GM12878 (cell line): ENCODE results near the gene HAUS7. TPM values are rescaled to one million over a fixed set of nuclear protein-coding genes. Genes with fewer than 3 reads are reported as not detected.

Experiments used
- ATAC-seq: fragments of 200-7000 bp; cut with Tn5 transposase; 3 replicates; pipeline ENCODE4 v1.9.1; 2020; ENCODE audit warnings: mild to moderate bottlenecking, moderate library complexity
- BruUV-seq: library from RNA; stranded (reverse); fragments of 400-500 nt; replicated peaks from 2 replicates; lab custom pipeline; 2021; lab: Mats Ljungman, UMichigan
- CTCF ChIA-PET: fragments of 300-600 bp; sonication (Branson Sonifier 250); formaldehyde crosslinking; extraction: SDS; loops from one replicate; lab custom pipeline; 2021; ENCODE audit warnings: inconsistent platforms; lab: Yijun Ruan, JAX
- POLR2A ChIA-PET: fragments of 350-600 bp; formaldehyde crosslinking; extraction: SDS; loops from one replicate; lab custom pipeline; 2021; ENCODE audit warnings: inconsistent platforms; lab: Charles Lee
- RAD21 ChIA-PET: fragments of 300-600 bp; sonication (Branson Sonifier 250); formaldehyde crosslinking; loops from one replicate; lab custom pipeline; 2023; ENCODE audit warnings: antibody characterized with exemption; ENCODE audit not compliant: unreplicated experiment; lab: Charles Lee
- SMC1A ChIA-PET: fragments of 300-600 bp; sonication (Branson Sonifier 250); formaldehyde crosslinking; loops from one replicate; lab custom pipeline; 2023; ENCODE audit not compliant: unreplicated experiment, uncharacterized antibody; lab: Charles Lee
- DNase-seq: peaks from one replicate; pipeline ENCODE4 v3.0.0-alpha.2; 2011; ENCODE audit warnings: low read depth, low spot score
- FAIRE-seq: peaks from 3 replicates; lab custom pipeline; 2011; peaks lifted over from hg19 to GRCh38; lab: Jason Lieb, UNC
- H2AFZ ChIP-seq: 2 replicates; pipeline ENCODE4 v1.6.0; 2011; ENCODE audit warnings: low read depth, low read length, control low read depth; ENCODE audit not compliant: control insufficient read depth
- H3K27ac ChIP-seq: 2 replicates; pipeline ENCODE4 v1.5.1; 2011; ENCODE audit warnings: control low read depth; ENCODE audit not compliant: control insufficient read depth, insufficient read depth
- H3K27me3 ChIP-seq, 2 experiments: replicated peaks in 1 of 2; 2 replicates each; pipeline versions ENCODE4 v1.6.0 to v1.6.1; 2011; ENCODE audit warnings: low read length in 1 of 2; ENCODE audit not compliant: control insufficient read depth in 2 of 2, insufficient read depth in 2 of 2
- H3K36me3 ChIP-seq, 2 experiments: 2 replicates each; pipeline ENCODE4 v1.5.1; 2011; ENCODE audit warnings: low read length in 1 of 2; ENCODE audit not compliant: control insufficient read depth in 2 of 2, insufficient read depth in 2 of 2
- H3K4me1 ChIP-seq: 2 replicates; pipeline ENCODE4 v1.6.1; 2011; ENCODE audit warnings: mild to moderate bottlenecking, low read length, moderate library complexity, mixed read lengths; ENCODE audit not compliant: control insufficient read depth, insufficient read depth
- H3K4me2 ChIP-seq: 2 replicates; pipeline ENCODE4 v1.6.0; 2011; ENCODE audit warnings: control low read depth; ENCODE audit not compliant: control insufficient read depth, insufficient read depth
- H3K4me3 ChIP-seq: fragments of 200-600 bp; sonication (generic); 2 replicates; pipeline ENCODE4 v1.5.1; 2016
- H3K79me2 ChIP-seq: 2 replicates; pipeline ENCODE4 v1.6.0; 2011; ENCODE audit warnings: low read length; ENCODE audit not compliant: control insufficient read depth, insufficient read depth
- H3K9ac ChIP-seq: 2 replicates; pipeline ENCODE4 v1.8.0; 2011; ENCODE audit warnings: low read length, control low read depth, mixed read lengths; ENCODE audit not compliant: control insufficient read depth, insufficient read depth
- H3K9me3 ChIP-seq: replicated peaks from 3 replicates; pipeline ENCODE4 v1.5.1; 2011; ENCODE audit warnings: mild to moderate bottlenecking, low read length; ENCODE audit not compliant: control insufficient read depth, insufficient read depth
- H4K20me1 ChIP-seq: 2 replicates; pipeline ENCODE4 v1.6.0; 2011; ENCODE audit not compliant: control insufficient read depth, insufficient read depth
- ASH2L ChIP-seq: fragments of 300-600, 200-600 bp; sonication (generic); IDR thresholded peaks from 2 replicates; pipeline ENCODE4 v1.6.1; 2017; ENCODE audit warnings: low read depth, mild to moderate bottlenecking, borderline replicate concordance
- BCL11A ChIP-seq: IDR thresholded peaks from 2 replicates; pipeline ENCODE4 v1.6.1; 2011; ENCODE audit warnings: low read depth, low read length
- BMI1 ChIP-seq: fragments of 450-650 bp; IDR thresholded peaks from 2 replicates; pipeline ENCODE4 v1.6.1; 2016; ENCODE audit warnings: mild to moderate bottlenecking, moderate library complexity, borderline replicate concordance
- CREB1 ChIP-seq: IDR thresholded peaks from 2 replicates; pipeline ENCODE4 v1.6.1; 2012; ENCODE audit warnings: low read depth, mild to moderate bottlenecking, inconsistent platforms
- DPF2 ChIP-seq: fragments of 450-650 bp; IDR thresholded peaks from 2 replicates; pipeline ENCODE4 v1.6.1; 2017; ENCODE audit warnings: mild to moderate bottlenecking
- FOS ChIP-seq: IDR thresholded peaks from 3 replicates; pipeline ENCODE4 v1.6.1; 2011; ENCODE audit warnings: borderline replicate concordance; ENCODE audit not compliant: insufficient read length; ENCODE audit errors: extremely low read depth
- FOXK2 ChIP-seq: fragments of 450-650 bp; IDR thresholded peaks from 2 replicates; pipeline ENCODE4 v1.6.1; 2017; ENCODE audit warnings: mild to moderate bottlenecking, moderate library complexity
- HDGF ChIP-seq: fragments of 450-650 bp; IDR thresholded peaks from 2 replicates; pipeline ENCODE4 v1.6.1; 2016; ENCODE audit warnings: antibody characterized with exemption
- IKZF1 ChIP-seq: fragments of 450-650 bp; conservative IDR thresholded peaks from 2 replicates; pipeline ENCODE4 v1.6.1; 2017; ENCODE audit warnings: antibody characterized with exemption, mild to moderate bottlenecking
- KAT2A ChIP-seq: conservative IDR thresholded peaks from 2 replicates; pipeline ENCODE4 v1.6.1; 2011; ENCODE audit warnings: low read depth, low read length; ENCODE audit not compliant: control insufficient read depth
- MEF2B ChIP-seq: fragments of 450-650 bp; IDR thresholded peaks from 2 replicates; pipeline ENCODE4 v1.6.1; 2018; ENCODE audit warnings: mild to moderate bottlenecking, moderate library complexity; ENCODE audit not compliant: partially characterized antibody, poor library complexity, severe bottlenecking
- MYB ChIP-seq: fragments of 150-350 bp; IDR thresholded peaks from 2 replicates; pipeline ENCODE4 v1.6.1; 2014; ENCODE audit warnings: mild to moderate bottlenecking, low read depth, low read length, borderline replicate concordance
- NFXL1 ChIP-seq: fragments of 450-650 bp; IDR thresholded peaks from 2 replicates; pipeline ENCODE4 v1.6.1; 2017; ENCODE audit warnings: antibody characterized with exemption, mild to moderate bottlenecking, borderline replicate concordance
- NR2C1 ChIP-seq: fragments of 450-650 bp; IDR thresholded peaks from 2 replicates; pipeline ENCODE4 v1.6.1; 2017; ENCODE audit warnings: antibody characterized with exemption, mild to moderate bottlenecking, moderate library complexity
- PKNOX1 ChIP-seq: fragments of 450-650 bp; IDR thresholded peaks from 2 replicates; pipeline ENCODE4 v1.6.1; 2016; ENCODE audit warnings: mild to moderate bottlenecking
- PML ChIP-seq: IDR thresholded peaks from 2 replicates; pipeline ENCODE4 v1.6.1; 2012; ENCODE audit warnings: low read length, inconsistent platforms
- POLR2AphosphoS2 ChIP-seq: IDR thresholded peaks from 2 replicates; pipeline ENCODE4 v1.6.1; 2011; ENCODE audit warnings: low read depth, mild to moderate bottlenecking, low read length, improper control_type of control experiment, moderate library complexity
- RB1 ChIP-seq: fragments of 450-650 bp; formaldehyde crosslinking; IDR thresholded peaks from 2 replicates; pipeline ENCODE4 v1.6.1; 2017; ENCODE audit warnings: mild to moderate bottlenecking, borderline replicate concordance
- RBBP5 ChIP-seq: fragments of 200-600 bp; sonication (generic); conservative IDR thresholded peaks from 2 replicates; pipeline ENCODE4 v1.6.1; 2016
- RCOR1 ChIP-seq: conservative IDR thresholded peaks from 2 replicates; pipeline ENCODE4 v1.6.1; 2012; ENCODE audit warnings: low read depth, low read length, improper control_type of control experiment
- SMAD1 ChIP-seq: fragments of 450-650 bp; IDR thresholded peaks from 2 replicates; pipeline ENCODE4 v1.6.1; 2018; ENCODE audit warnings: mild to moderate bottlenecking, low read depth; ENCODE audit not compliant: partially characterized antibody
- SMC3 ChIP-seq: IDR thresholded peaks from 2 replicates; pipeline ENCODE4 v1.6.1; 2011; ENCODE audit warnings: low read length, improper control_type of control experiment, borderline replicate concordance
- SREBF1 ChIP-seq: IDR thresholded peaks from 2 replicates; pipeline ENCODE4 v1.6.1; 2012; ENCODE audit warnings: mild to moderate bottlenecking, low read length
- SREBF2 ChIP-seq: IDR thresholded peaks from 2 replicates; pipeline ENCODE4 v1.6.1; 2012; ENCODE audit warnings: mild to moderate bottlenecking, low read length
- YY1 ChIP-seq: IDR thresholded peaks from 2 replicates; pipeline ENCODE4 v1.6.1; 2011; ENCODE audit warnings: low read depth, mild to moderate bottlenecking, low read length
- ZNF384 ChIP-seq: IDR thresholded peaks from 2 replicates; pipeline ENCODE4 v1.6.1; 2012; ENCODE audit warnings: low read depth, mild to moderate bottlenecking, low read length, improper control_type of control experiment, borderline replicate concordance
- WGBS: methylation state at CpG from one replicate; pipeline ENCODE4 v1.1.6; 2016; ENCODE audit warnings: low lambda C conversion rate; ENCODE audit not compliant: insufficient replicate concordance, insufficient coverage; ENCODE audit errors: missing lambda C conversion rate; 5-methylcytosine and 5-hydroxymethylcytosine counted together
- in situ Hi-C: fragments of 300-500 bp; cut with MboI; formaldehyde crosslinking; loops from 9 replicates; pipeline ENCODE4 v1.14.3; 2018; ENCODE audit warnings: mixed read lengths
- intact Hi-C: fragments of 100-400 bp; cut with micrococcal nuclease; formaldehyde crosslinking; loops from one replicate; pipeline ENCODE4 v1.14.2; 2022; ENCODE audit not compliant: unreplicated experiment
- polyA plus RNA-seq, 11 experiments: library from polyadenylated mRNA; depleted of rRNA in 4 of 11; unstranded in 6 of 11; stranded (reverse) in 5 of 11; fragments of >200 nt; fragmentation: Nextera tagmentation in 4 of 11; fragmentation: Illumina TruSeq in 1 of 11; extraction: Ambion mirVana in 4 of 11; extraction: Trizol in 1 of 11; gene quantifications; 1 replicate in 1 of 11; 2 replicates in 10 of 11; pipeline versions ENCODE4 v1.2.1 to v1.2.3, GENCODE V29; 2011 to 2016; ENCODE audit warnings: inconsistent platforms in 2 of 11, missing spikeins in 2 of 11, low read depth in 1 of 11
- total RNA-seq, 4 experiments: library from RNA; depleted of rRNA in 3 of 4; stranded (reverse); fragments of >200 nt in 3 of 4; fragmentation: Illumina TruSeq in 1 of 4; extraction: Trizol in 1 of 4; gene quantifications; 2 replicates each; pipeline versions ENCODE4 v1.2.1 to v1.2.3, GENCODE V29; 2013 to 2021

The HAUS7 gene
- total and polyA plus RNA-seq, 10 of the 15 experiments (the other 5 are each of a cell fraction or from before 2014, with no cell fraction given), result 6.7 to 63.3 (median 24.1) TPM

GRCh38 chrX:153477901-153478300 lies 7.5 kb upstream of the HAUS7 start (continued):
- TF ChIP-seq MYB (no peak), DPF2 (no peak), IKZF1 (no peak), CREB1 (no peak), SMC3 (no peak), RB1 (no peak)

- DNase-seq, result no peak
- ChIA-PET CTCF (no interaction called here), SMC1A (no interaction called here), RAD21 (no interaction called here), POLR2A (no interaction called here)
- Histone ChIP-seq H3K79me2 (no peaks in the 10 kb centered on the region), H3K27ac (no peak overlapping the region), H4K20me1 (no peaks in the 10 kb centered on the region), H3K9me3 (no peaks in the 10 kb centered on the region), H3K27me3 (no peaks in the 10 kb centered on the region; a peak in 1 of 4 replicates), H2AFZ (no peak overlapping the region), H3K36me3 (no peaks in the 10 kb centered on the region), H3K4me1 (no peaks in the 10 kb centered on the region), H3K4me2 (no peak overlapping the region), H3K4me3 (no peak overlapping the region), H3K9ac (no peak overlapping the region)
- BruUV-seq, result no TSS peak
- no peak for FAIRE-seq
- ATAC-seq, result no peak
- TF ChIP-seq YY1 (no peak), RCOR1 (no peak), NFXL1 (no peak), FOXK2 (no peak), ZNF384 (no peak), BCL11A (no peak), SREBF2 (no peak), PKNOX1 (no peak), POLR2AphosphoS2 (no peak), FOS (no peak), RBBP5 (no peak), SREBF1 (no peak), MEF2B (no peak), SMAD1 (no peak), KAT2A (no peak), BMI1 (no peak), HDGF (no peak), PML (no peak), ASH2L (no peak), NR2C1 (no peak)
- WGBS, result 11% methylated on average over 11 of the region's 11 CpGs
- intact Hi-C loops, result no loop called here
- in situ Hi-C loops, result no loop called here
Measured at GRCh38 chrX:153477364-153477857, 7.0 kb upstream of the HAUS7 start.
